ENCODE measurements around the gene SLC15A3.

The SLC15A3 gene

DNA sequence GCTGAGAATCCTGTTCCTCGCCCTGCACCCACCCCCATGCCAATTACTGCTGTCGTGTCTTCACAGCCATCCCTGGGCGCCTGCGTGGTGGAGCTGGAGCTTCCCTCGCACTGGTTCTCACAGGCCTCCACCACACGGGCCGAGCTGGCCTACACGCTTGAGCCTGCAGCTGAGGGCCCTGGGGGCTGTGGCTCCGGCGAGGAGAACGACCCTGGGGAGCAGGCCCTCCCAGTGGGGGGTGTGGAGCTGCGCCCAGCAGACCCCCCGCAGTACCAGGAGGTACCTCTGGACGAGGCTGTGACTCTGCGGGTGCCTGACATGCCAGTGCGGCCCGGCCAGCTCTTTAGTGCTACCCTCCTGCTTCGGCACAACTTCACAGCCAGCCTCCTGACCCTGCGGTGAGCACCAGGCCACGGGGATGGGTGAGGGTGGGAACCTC, 23.4 kb downstream of the SLC15A3 start:
- no peak for DNase-seq (ENCODE audit: low read depth, low spot score)

DNA sequence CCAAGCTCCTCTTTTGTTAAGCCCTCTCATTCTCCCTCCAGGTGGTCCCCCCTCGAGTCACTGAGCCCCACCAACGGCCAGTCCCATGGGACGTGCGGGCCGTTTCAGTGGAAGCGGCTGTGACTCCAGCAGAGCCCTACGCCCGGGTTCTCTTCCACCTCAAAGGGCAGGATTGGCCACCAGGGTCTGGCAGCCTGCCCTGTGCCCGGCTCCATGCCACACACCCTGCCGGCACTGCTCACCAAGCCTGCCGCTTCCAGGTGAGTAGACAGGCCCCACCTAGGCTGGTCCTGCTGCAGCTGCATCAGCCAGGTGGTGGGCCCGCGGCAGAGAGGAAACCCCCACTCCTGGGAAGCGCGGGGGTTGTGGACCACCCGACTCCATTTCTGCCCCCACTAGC, 24.4 kb downstream of the SLC15A3 start:
- DNase-seq (ENCODE audit: low read depth, low spot score): no peak

DNA sequence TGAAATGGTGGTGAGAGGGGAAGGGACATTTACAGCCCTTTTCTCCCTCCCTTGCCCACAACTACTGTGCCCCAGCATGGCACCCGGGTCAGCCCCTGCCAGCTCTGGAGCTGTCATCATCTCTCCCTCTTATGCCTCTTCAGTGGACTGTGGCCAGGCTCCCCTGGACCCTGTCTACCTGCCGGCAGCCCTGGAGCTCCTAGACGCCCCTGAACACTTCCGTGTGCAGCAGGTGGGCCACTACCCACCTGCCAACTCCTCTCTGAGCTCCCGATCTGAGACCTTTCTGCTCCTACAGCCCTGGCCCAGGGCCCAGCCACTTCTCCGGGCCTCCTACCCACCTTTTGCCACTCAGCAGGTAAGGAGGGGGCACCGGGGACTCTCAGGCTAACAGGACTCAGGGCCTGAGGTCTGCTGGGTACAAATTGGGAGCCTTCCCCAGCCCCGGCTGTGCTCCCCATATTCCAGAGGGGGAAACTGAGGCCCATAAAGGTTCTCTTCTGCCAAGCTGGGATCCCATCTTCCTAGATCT, 24.8 kb downstream of the SLC15A3 start:
- no peak for DNase-seq (ENCODE audit: low read depth, low spot score)

DNA sequence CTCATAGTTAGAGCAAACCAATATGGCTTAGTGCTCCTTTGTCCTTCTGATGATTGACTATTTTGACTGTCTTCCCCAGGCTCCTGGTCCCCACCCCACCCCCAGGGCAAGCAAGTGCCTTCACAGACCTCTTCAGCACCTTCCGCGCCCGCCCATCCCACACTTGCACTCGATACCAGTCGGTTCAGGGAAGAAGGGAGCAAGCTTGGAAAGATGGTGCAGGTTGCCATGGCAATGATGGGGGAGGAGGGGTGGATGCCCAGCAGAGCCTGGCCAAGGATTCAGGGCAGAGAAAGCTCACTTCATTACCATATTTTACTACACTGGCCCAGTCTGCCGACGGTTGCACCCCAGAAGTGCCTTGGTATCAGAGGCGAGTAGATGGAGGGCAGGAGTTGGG, 25.5 kb downstream of the SLC15A3 start:
- no peak for DNase-seq (ENCODE audit: low read depth, low spot score)

DNA sequence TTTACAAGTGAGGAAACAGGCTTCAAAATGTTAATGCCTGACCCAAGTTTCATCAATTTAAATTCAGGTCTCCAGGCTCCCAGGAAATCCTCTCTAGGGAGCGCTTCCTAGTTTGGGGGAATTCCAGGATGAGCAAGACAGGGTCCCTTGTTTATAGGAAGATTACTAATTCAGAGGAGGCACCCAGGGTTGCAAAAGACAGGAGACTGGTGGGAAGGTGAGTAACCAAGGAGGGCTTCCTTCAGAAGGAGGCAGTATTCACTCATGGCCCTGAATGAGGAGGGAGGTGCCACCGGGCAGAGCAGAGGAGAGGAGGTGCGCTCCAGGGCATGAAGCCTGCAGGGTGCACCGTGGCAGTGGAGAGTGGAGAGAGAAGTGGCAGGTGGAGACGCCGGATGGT, 26.1 kb downstream of the SLC15A3 start:
- no peak for DNase-seq (ENCODE audit: low read depth, low spot score)

DNA sequence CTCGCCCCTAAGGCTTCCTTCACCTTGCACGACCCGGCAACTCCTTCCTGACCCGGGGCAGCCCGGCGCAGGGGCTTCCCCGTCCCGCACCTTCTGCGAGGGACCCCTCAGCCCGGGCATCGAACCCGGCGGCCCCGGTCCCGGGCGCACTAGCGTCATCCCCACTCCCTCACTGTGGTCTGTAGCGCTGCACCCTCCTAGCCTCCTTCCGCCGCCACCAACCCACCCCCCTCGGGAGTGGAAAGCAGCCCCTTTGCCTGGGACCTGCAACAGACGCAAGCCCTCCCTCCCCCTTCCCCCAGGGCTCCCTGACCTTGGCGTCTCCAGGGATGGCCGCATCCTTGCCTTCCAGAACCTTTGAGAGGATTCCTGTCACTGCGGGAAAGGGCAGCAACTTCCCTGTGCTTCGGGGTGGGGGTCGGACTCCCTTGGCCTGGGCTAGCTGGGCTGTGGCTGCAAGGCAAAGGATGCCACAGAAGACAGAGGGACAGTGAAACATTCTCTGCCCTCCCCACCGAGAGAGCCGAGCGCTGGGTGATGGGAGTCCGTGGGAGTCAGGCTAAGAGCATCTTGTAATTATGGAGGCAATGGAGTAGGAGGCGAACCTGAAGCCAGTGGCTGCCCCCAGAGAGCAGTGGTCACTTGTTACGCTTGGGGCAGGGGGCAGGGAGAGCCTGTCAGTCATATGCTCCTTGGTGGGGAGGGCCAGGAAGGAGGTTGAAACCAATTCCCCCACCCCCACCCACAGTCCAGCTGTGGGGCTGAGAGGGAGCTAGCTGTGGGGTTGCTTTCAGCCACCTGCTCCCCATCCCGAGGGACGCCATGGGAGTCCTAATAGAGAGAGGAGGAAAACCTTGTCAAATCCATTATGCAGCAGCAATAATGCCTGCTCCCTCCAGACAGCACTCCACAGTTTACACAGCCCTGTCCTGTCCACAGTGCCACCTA, 26.8 kb downstream of the SLC15A3 start:
- DNase-seq (ENCODE audit: low read depth, low spot score): no peak

DNA sequence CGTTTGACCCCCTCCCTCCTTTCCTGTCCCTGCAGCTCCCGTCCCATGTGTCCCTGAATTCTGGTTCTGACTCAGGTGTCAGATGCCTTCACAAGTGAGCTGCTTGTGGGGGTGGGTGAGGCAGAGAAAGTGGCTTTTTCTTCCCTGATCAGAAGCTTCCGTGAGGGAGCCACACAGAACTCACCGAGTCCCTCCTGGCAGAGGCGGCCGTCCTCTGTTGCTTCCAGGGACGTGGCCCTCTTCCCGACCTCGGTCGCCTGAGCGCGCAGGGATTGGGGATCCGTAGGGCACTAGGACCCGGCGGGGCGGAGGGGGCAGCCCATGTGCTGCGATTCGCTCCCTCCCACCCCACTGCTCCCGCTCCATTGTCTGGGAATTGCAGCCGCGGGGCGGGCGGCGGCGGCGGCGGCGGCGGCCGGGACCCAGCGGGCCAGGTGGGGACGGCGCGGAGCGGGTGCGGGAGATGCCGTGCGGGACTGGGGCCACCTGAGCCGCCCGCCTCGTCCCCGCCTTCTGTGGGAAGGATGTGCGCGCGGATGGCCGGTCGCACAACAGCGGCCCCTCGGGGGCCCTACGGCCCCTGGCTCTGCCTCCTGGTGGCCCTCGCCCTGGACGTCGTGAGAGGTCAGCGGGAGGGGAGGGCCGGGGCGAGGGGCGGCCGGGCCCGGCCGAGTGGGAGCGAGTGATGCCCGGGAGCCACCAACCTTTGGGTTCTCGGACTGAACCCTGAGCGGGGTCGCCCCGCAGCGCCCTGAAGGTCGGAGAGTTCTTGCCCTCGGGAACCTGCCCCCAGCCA, 27.7 kb downstream of the SLC15A3 start, which contains the start of gene TMEM132A:
Gene TMEM132A (plus strand): TSS at position 351 of the 796 bp plus-strand sequence. CDS start 174 bp downstream, at position 525.
- DNase-seq (ENCODE audit: low read depth, low spot score): no peak

DNA sequence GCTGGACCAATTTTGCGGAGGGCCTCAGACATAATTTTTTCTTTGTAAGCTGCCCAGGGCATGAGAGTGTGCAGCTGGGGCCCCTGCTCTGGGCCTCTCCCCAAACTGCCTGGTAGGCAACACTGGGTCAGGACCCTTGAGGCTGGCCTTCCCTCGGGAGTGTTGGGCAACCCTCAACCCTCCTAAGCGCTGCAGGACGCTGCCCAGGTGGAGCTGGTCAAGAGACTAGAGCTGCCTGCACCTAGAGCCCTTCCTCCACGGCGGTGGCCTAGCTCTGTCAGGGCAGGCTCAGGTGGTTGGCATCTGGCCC, 28.2 kb downstream of the SLC15A3 start:
- DNase-seq (ENCODE audit: low read depth, low spot score): no peak

DNA sequence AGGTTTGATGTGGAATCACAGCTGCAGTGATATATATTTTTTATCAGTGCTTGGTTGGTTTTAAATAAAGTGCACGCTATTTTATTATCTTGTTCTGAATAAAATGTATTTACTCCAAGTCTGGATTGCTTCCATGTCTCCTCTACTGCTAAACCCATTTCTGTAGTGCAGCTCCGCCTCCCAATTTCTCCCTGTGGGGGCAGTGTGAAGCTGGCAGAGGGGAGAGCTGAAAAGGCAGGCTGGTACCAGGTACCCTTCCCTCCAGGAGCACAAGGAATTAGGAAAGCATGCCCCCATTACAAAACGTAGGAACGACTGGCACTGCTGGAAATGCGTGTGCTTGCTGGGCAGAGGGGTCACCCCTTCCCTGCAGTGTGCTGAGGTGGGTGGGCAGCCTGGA, 28.6 kb downstream of the SLC15A3 start:
- DNase-seq (ENCODE audit: low read depth, low spot score): no peak

DNA sequence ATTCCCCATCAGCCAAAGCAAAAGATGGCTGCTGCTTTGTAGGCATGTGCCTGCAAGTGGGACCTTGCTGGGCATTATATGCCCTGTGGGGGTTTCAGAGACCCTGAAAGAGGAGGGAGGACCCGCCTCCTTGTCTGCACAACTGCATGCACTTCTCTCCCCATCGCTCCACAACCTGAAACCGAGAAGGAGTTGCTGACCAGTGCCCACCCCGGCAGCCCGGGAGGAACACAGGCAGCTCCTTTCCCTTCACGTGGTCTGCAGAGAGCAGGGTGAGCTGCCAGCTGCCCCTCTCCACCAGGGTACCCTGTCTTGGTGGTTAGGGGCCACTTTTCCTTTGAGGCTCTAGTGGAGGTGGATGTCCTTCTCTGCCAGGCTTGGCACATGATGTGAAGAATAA, 29.1 kb downstream of the SLC15A3 start:
- DNase-seq (ENCODE audit: low read depth, low spot score): no peak

DNA sequence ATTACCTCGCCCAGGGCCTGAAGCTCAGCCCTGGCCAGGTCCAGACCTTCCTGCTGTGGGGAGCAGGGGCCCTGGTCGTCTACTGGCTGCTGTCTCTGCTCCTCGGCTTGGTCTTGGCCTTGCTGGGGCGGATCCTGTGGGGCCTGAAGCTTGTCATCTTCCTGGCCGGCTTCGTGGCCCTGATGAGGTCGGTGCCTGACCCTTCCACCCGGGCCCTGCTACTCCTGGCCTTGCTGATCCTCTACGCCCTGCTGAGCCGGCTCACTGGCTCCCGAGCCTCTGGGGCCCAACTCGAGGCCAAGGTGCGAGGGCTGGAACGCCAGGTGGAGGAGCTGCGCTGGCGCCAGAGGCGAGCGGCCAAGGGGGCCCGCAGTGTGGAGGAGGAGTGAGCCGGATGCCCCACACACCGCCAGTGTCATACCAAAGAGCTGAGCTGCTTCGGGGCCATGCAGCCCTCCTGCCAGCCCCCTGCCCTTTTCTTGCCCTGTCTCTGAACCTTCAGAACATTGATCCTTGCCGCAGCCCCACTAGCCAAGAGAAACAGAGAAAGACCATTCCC, 30.1 kb downstream of the SLC15A3 start:
- no peak for DNase-seq (ENCODE audit: low read depth, low spot score)

DNA sequence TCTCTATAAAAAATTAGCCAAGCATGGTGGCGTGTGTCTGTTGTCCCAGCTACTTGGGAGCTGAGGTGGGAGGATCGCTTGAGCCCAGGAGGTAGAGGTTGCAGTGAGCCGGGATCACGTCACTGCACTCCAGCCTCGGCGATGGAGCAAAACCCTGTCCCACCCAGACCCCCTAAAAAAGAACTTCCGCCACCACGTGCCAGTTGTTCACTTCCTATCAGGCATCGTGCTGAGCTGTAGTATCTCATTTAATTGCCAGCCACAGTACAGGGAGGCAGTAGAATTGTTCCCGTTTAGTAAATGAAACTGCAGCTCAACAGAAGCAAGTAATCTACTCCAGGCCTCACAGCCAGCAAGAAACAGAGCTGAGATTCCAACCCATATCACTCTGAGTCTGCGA, 30.7 kb downstream of the SLC15A3 start:
- DNase-seq (ENCODE audit: low read depth, low spot score): no peak

DNA sequence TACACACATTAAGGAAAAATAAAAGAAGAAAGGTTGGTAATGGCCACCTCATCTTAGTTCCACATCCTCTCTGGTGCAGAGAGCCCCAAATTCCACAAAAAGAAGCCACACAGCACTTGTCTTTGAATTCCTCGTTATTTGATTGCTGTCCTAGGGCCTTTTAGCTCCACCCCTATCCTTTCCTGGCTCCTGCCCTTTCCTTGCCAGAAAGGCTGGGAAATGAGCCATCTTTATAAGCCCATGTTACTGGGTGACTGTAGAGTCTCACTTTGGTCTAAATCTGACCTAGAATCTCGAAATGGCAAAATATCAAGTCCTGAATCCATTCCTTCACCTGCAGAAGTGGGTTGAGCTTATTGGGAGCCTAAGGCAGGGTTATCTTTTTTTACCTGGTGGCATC, 32.0 kb downstream of the SLC15A3 start:
- DNase-seq (ENCODE audit: low read depth, low spot score): no peak

DNA sequence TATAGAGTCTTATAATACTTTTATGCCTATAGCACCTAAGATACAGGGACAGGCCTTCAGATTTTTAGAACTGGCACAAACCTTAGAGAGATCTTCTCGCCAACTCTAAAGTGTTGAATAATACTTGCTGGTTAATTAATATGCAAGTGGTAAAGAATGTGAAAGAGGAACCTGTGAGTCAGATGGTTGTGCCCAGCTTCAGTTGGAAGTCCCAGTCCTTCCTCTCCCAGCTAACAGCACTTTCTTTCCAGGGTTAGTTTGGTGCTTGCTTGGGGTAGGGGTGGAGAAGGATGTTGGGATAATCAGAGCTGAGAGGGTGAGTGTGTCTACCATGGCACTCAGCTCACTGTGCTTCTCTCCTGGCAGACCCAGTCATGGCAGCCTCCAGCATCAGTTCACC, 32.7 kb downstream of the SLC15A3 start:
- no peak for DNase-seq (ENCODE audit: low read depth, low spot score)

DNA sequence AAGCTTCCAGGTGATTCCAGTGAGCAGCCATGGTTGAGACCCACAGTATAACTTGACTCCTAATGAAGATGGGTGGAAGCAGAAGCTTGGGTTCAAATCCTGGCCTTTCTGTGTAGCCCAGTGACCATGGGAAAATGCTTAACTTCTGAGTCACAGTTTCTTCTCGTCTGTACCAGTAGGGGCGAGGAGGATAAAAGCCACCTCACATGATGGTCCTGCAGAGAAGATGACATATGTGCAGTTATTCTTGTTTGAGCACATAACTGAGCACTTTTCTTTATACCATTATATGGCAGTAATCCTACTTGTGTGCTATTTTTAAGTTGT, 33.1 kb downstream of the SLC15A3 start:
- no peak for DNase-seq (ENCODE audit: low read depth, low spot score)

DNA sequence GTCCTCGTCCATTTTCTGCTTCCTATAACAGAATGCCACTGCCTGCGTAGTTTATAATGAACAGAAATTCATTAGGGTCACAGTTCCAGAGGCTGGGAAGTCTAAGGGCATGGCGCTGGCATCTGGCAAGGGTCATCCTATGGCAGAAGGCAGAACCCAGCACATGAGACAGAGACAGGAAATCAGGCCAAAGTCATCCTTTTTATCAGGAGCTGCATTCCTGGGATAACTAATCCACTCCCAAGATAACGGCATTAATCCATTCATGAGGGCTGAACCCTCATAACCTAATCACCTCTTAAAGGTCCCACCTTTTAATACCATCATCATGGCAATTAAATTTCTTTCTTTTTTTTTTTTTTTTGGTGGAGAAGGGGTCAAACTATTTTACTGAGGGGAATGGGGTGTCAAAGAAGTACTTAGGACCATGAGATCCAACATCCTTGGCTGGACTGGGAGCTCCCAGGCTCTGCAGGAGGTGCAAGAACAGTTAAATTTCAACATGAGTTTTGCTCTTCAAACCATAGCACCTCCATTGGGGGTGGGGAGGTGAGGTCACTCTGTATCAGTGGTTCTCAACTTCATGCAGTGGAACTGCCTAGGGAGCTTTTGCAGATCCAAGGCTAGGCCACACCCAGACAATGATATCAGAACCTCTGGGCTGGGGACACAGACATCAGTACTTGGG, 33.6 kb downstream of the SLC15A3 start:
- no peak for DNase-seq (ENCODE audit: low read depth, low spot score)

DNA sequence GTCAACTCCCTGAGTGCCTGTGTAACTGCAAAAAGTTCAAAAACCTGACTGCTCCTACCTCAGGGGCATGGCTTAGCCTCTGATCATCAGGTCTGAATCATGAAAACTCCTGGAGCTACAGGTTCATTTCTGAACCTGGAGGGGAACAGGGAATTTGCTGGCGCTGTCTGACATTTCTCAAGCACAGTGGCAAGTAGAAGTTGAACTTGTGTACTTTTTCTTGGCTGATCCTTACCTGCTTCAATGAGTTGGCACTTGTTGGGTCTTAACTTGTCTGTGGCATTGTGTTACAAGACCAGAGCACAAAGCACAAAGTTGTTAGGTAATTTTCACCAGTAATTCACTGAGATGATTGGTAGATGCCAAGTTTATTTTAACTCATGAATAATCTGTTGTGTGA, 34.7 kb downstream of the SLC15A3 start:
- no peak for DNase-seq (ENCODE audit: low read depth, low spot score)

DNA sequence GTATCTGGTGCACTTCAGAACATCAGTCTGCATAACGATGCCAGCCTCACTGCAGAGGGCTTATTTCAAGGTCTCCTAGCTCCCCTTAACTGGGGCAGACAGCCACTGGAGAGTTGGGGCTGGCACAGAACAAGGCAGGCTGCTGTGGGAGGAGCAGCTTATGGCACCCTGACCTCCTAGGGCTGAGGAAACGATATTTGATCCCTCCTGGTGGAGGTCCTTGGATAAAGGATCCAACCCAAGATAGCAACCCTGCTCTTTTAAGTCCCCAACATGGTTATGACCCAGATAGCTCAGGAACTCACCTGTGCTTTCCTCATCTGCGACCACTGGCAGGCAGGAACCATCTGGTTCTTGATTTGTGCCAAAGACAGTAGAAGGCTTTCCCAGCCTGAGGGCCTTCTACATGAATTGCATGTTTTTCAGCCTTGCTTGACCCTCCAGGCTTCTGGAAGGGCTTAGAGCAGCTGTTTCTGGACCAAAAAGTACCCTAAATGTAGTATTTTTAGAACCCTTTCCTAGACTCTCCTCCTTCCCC, 35.2 kb downstream of the SLC15A3 start:
- no peak for DNase-seq (ENCODE audit: low read depth, low spot score)

DNA sequence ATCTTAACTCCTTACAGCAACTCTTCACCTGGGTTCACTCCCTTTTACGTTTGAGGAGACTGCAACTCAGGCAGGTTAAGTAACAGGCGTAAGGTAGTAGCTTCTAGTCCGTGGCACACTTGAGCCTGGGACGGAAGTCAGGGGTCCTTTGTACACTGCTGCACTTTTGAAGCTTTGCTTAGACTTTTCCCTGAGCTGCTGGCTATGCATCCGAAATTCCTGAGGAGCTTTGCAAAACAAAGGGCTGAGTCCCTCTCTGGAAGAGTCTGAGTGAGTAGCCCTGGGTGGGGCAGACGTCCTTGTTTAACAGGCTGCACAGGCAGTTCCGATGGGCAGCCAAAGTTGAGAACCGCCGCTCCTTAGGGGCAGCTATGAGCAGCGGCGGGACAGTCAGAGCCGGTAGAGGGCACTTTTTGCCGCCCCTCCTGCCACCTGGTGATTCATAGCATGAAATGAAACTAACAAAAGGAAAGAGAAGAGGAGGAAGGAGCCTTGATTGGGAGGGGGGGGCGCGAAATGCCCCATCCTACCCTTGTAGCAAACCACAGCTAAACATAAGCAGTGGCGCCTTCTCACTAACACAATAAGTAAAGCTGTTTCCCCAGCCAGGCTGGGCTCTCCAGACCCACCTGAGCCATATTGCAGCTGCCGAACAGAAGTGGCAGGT, 36.6 kb downstream of the SLC15A3 start:
- DNase-seq (ENCODE audit: low read depth, low spot score): no peak

DNA sequence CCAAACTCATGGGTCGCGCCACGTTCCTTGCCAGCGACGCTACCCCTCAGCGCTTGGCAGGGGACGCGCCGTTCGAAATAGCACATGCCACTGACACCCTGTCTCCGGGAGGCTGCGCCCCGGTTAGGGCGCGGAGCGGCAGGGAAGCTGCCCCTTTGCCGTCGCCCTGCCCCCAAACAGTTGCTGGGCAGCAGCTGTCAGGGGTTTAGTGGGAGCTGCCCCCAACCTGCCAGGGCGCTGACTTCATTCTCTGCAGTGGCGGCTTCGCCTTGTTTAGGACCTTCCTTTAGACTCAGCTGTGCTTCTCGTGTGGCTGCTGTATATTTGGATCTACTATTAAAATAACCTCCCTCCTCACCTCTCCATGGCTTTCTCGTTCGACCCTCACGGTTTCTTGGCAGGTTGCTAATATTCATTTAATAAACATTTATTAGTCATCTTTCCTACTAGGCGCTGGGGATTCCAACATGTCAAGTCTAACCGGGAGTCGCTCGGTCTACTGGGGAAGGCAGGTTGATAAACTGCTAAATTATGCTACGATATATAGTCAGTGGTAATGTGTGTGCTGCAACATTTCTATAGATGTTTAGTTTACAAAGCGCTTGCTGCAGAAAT, 37.2 kb downstream of the SLC15A3 start:
- no peak for DNase-seq (ENCODE audit: low read depth, low spot score)
